B cell (primary cell): ENCODE data around the gene BCL2L1. TPM values are rescaled to one million over a fixed set of nuclear protein-coding genes. Genes with fewer than 3 reads are reported as not detected.

Source experiments
- ATAC-seq: fragments of 200-7000 bp; cut with Tn5 transposase; one replicate; pipeline ENCODE4 v1.10.0; 2021; ENCODE audit warnings: low read depth, mild to moderate bottlenecking, moderate number of reproducible peaks, moderate library complexity
- CTCF ChIA-PET: fragments of 350-600 bp; sonication (Branson Sonifier 250); formaldehyde crosslinking; loops from one replicate; lab custom pipeline; 2021; ENCODE audit warnings: antibody characterized with exemption, inconsistent platforms; lab: Charles Lee
- POLR2A ChIA-PET: fragments of 350-600 bp; sonication (Branson Sonifier 250); formaldehyde crosslinking; loops from one replicate; lab custom pipeline; 2021; ENCODE audit warnings: antibody characterized with exemption; lab: Charles Lee
- DNase-seq: peaks from one replicate; pipeline ENCODE4 v3.0.0; 2013
- H2AFZ ChIP-seq: 2 replicates; pipeline ENCODE4 v1.6.1; 2012; ENCODE audit warnings: mild to moderate bottlenecking, low read depth, low read length; ENCODE audit not compliant: insufficient read depth, poor library complexity, severe bottlenecking
- H3K27ac ChIP-seq, 2 donors: 1 replicate in 1 of 2; 2 replicates in 1 of 2; pipeline ENCODE4 v1.5.1; 2012 to 2013; ENCODE audit warnings: low read length in 2 of 2, mild to moderate bottlenecking in 2 of 2, moderate library complexity in 1 of 2
- H3K27me3 ChIP-seq, 4 experiments: fragments of 200-600 bp in 1 of 4; sonication (generic) in 1 of 4; replicated peaks in 1 of 4; 1 replicate in 2 of 4; 2 replicates in 2 of 4; pipeline versions ENCODE4 v1.6.1 to v1.7.0; 2013 to 2016; ENCODE audit warnings: low read length in 3 of 4, mild to moderate bottlenecking in 2 of 4, mixed read lengths in 1 of 4, moderate library complexity in 1 of 4; ENCODE audit not compliant: insufficient read depth in 4 of 4, control insufficient read depth in 3 of 4; ENCODE audit errors: control extremely low read depth in 1 of 4
- H3K36me3 ChIP-seq, 2 experiments: replicated peaks in 1 of 2; 1 replicate in 1 of 2; 2 replicates in 1 of 2; pipeline versions ENCODE4 v1.6.1 to v1.7.1; 2013; ENCODE audit warnings: low read length in 1 of 2; ENCODE audit not compliant: insufficient read depth in 2 of 2, control insufficient read depth in 1 of 2; ENCODE audit errors: control extremely low read depth in 1 of 2, extremely low read depth in 1 of 2
- H3K4me1 ChIP-seq, 2 donors: fragments of 200-600 bp in 1 of 2; sonication (generic) in 1 of 2; 1 replicate in 1 of 2; 2 replicates in 1 of 2; pipeline versions ENCODE4 v1.5.1 to v1.6.1; 2013 to 2017; ENCODE audit warnings: low read length in 2 of 2; ENCODE audit not compliant: control insufficient read depth in 2 of 2, insufficient read depth in 2 of 2
- H3K4me2 ChIP-seq: replicated peaks from 2 replicates; pipeline ENCODE3; 2012; ENCODE audit warnings: mild to moderate bottlenecking, low read depth, low read length; ENCODE audit not compliant: poor library complexity, severe bottlenecking
- H3K4me3 ChIP-seq, 5 experiments: fragments of 200-600 bp in 1 of 5; sonication (generic) in 1 of 5; 1 replicate in 3 of 5; 2 replicates in 2 of 5; pipeline versions ENCODE4 v1.5.1 to v1.7.0; 2011 to 2016; ENCODE audit warnings: low read length in 4 of 5, mild to moderate bottlenecking in 4 of 5, low read depth in 2 of 5, control low read depth in 1 of 5, moderate library complexity in 1 of 5; ENCODE audit not compliant: insufficient read depth in 1 of 5; ENCODE audit errors: control extremely low read depth in 1 of 5, extremely low read depth in 1 of 5
- H3K79me2 ChIP-seq: fragments of 200-600 bp; sonication (generic); one replicate; pipeline ENCODE4 v1.6.0; 2016; ENCODE audit warnings: low read length; ENCODE audit not compliant: control insufficient read depth, insufficient read depth
- H3K9ac ChIP-seq: fragments of 200-600 bp; sonication (generic); 2 replicates; pipeline ENCODE4 v1.6.1; 2017; ENCODE audit warnings: mild to moderate bottlenecking, low read length, moderate library complexity
- H3K9me3 ChIP-seq, 3 donors: one replicate each; pipeline versions ENCODE4 v1.6.1 to v1.7.1; 2013; ENCODE audit warnings: low read length in 2 of 3; ENCODE audit not compliant: control insufficient read depth in 2 of 3, insufficient read depth in 1 of 3; ENCODE audit errors: control extremely low read depth in 1 of 3
- H4K20me1 ChIP-seq: 2 replicates; pipeline ENCODE4 v1.6.0; 2012; ENCODE audit warnings: mild to moderate bottlenecking, low read length; ENCODE audit not compliant: insufficient read depth, control insufficient read depth, poor library complexity, severe bottlenecking
- H3K27ac Mint-ChIP-seq: one replicate; pipeline ENCODE4 v1.8.0; 2021; ENCODE audit warnings: mixed read lengths
- H3K27me3 Mint-ChIP-seq: one replicate; pipeline ENCODE4 v1.8.0; 2021; ENCODE audit warnings: mixed read lengths
- H3K4me1 Mint-ChIP-seq: one replicate; pipeline ENCODE4 v1.8.0; 2021; ENCODE audit warnings: mixed read lengths
- H3K4me3 Mint-ChIP-seq: one replicate; pipeline ENCODE4 v1.8.0; 2021; ENCODE audit warnings: mixed read lengths
- H3K9me3 Mint-ChIP-seq: one replicate; pipeline ENCODE4 v1.8.0; 2022; ENCODE audit warnings: mixed read lengths; ENCODE audit not compliant: insufficient read depth
- EZH2 ChIP-seq: IDR thresholded peaks from 2 replicates; pipeline ENCODE4 v1.6.1; 2012; ENCODE audit warnings: borderline replicate concordance, low read depth, mild to moderate bottlenecking, moderate library complexity, low read length; ENCODE audit not compliant: insufficient read depth, poor library complexity, severe bottlenecking
- WGBS: methylation state at CpG from one replicate; pipeline ENCODE4 v1.1.5; 2013; ENCODE audit warnings: missing lambda C conversion rate; ENCODE audit not compliant: insufficient coverage; 5-methylcytosine and 5-hydroxymethylcytosine counted together
- intact Hi-C: fragments of 100-400 bp; cut with micrococcal nuclease; formaldehyde crosslinking; loops from one replicate; pipeline ENCODE4 v1.10.0; 2022
- polyA plus RNA-seq: library from polyadenylated mRNA; depleted of rRNA; stranded (reverse); fragments of >200 nt; gene quantifications from 2 replicates; pipeline ENCODE4 v1.2.3, GENCODE V29; 2012
- total RNA-seq, 2 donors: library from RNA; stranded (reverse); fragments of 120-200 nt in 1 of 2; gene quantifications; 1 replicate in 1 of 2; 2 replicates in 1 of 2; pipeline versions ENCODE4 v1.2.3 to v1.2.4, GENCODE V29; 2013 to 2022
- TF ChIP-seq, protein P1 (sequence below): fragments of 200-600 bp; IDR thresholded peaks from one replicate; pipeline ENCODE4 v1.8.0; 2022; ENCODE audit warnings: antibody characterized with exemption, mild to moderate bottlenecking

BCL2L1 gene
- total and polyA plus RNA-seq, 2 donors (not counting 1 experiment from before 2014, with no cell fraction given) = 10.1 to 33.0 TPM

DNA sequence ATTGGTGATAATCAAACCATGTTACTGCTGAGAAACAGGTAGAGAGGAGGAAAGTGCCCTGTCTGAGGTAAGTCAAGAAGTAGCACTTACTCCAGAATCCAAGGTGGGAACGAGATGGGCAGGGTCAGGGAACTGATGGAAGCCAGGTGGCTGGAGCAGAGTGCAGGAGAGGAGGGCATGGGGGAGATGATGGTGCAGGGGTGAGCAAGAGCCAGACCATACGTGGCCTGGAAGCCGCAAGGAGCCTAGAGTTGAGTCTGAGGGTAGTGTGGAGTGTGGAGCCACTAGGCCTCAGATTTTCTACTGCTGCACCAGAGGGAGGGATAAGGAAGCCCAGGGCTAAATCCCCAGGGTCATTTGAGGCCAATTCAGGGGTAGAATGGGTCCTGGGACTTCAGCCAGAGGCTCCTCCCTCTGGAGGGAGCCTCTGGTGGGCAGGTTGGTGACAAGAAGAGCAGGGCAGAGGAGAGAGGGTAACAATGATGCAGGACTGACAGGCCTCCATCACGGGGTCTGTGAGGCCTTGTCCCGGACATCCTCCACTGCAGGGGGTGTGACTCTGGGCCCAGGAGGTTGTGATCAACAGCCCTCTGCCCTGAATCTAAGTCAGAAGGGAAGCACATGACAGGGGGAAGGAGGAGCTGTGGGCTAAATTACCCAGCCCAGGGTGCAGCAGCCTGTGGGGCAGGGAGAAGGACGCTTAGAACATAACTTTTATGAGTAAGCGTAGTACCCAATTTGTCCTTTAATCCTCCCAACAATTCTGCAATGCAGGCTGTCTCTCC is 56.2 kb downstream of the BCL2L1 start:
- Histone ChIP-seq H3K9me3 (no peaks in the 10 kb centered on the region), H3K4me1 (peaks cover 12 to 26% of the 10 kb centered on the region in 2 donors), H3K27me3 (no peaks in the 10 kb centered on the region), H3K27ac (peak overlapping the region in 1 of 2 donors; percentile 15), H3K9ac (no peak overlapping the region), H3K4me3 (no peak overlapping the region), H3K79me2 (peaks cover 13% of the 10 kb centered on the region), H3K4me2 (no peak overlapping the region), H3K36me3 (peaks cover 0 to 4% of the 10 kb centered on the region in 2 experiments), H2AFZ (no peak overlapping the region), H4K20me1 (no peaks in the 10 kb centered on the region)
- H3K4me1 Mint-ChIP-seq = peaks cover 35% of the 10 kb centered on the region
- TF ChIP-seq, protein P1, sequence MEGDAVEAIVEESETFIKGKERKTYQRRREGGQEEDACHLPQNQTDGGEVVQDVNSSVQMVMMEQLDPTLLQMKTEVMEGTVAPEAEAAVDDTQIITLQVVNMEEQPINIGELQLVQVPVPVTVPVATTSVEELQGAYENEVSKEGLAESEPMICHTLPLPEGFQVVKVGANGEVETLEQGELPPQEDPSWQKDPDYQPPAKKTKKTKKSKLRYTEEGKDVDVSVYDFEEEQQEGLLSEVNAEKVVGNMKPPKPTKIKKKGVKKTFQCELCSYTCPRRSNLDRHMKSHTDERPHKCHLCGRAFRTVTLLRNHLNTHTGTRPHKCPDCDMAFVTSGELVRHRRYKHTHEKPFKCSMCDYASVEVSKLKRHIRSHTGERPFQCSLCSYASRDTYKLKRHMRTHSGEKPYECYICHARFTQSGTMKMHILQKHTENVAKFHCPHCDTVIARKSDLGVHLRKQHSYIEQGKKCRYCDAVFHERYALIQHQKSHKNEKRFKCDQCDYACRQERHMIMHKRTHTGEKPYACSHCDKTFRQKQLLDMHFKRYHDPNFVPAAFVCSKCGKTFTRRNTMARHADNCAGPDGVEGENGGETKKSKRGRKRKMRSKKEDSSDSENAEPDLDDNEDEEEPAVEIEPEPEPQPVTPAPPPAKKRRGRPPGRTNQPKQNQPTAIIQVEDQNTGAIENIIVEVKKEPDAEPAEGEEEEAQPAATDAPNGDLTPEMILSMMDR = no peak
- no peak for TF ChIP-seq EZH2
- H3K9me3 Mint-ChIP-seq = no peaks in the 10 kb centered on the region
- ATAC-seq (peak; percentile 51), DNase-seq (peak; percentile 27)
- CTCF ChIA-PET = interaction anchor here (1.2 to 9.4 kb wide), 2 partner anchors 54 to 57 kb away, joined by 6 to 455 read pairs; partner anchors contain the start of gene BCL2L1
- WGBS = 84% methylated on average over 6 of the region's 7 CpGs
- intact Hi-C loops = no loop called here
- H3K4me3 Mint-ChIP-seq = no peak overlapping the region
- peak overlapping the region; percentile 84 for H3K27ac Mint-ChIP-seq
- POLR2A ChIA-PET = no interaction called here
- H3K27me3 Mint-ChIP-seq = no peaks in the 10 kb centered on the region

DNA sequence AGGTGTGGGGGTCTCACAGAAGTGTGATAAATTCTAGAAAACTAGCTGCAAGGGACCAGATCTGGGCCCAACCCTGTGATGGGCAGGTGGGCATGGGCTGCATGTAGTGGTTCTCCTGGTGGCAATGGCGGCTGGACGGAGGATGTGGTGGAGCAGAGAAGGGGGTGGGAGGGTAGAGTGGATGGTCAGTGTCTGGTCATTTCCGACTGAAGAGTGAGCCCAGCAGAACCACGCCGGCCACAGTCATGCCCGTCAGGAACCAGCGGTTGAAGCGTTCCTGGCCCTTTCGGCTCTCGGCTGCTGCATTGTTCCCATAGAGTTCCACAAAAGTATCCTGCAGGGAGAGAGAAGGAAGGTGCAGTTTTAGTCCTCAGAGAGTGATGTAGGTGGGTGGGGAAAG is 56.9 kb downstream of the BCL2L1 start:
- WGBS = 99% methylated on average over 10 of the region's 10 CpGs
- Histone ChIP-seq H3K36me3 (peaks cover 0 to 4% of the 10 kb centered on the region in 2 experiments), H3K79me2 (peaks cover 6% of the 10 kb centered on the region), H3K4me3 (no peak overlapping the region), H4K20me1 (no peaks in the 10 kb centered on the region), H3K4me1 (peaks cover 14 to 29% of the 10 kb centered on the region in 2 donors), H3K9ac (no peak overlapping the region), H3K27ac (no peak overlapping the region), H3K4me2 (no peak overlapping the region), H3K9me3 (no peaks in the 10 kb centered on the region), H3K27me3 (no peaks in the 10 kb centered on the region), H2AFZ (no peak overlapping the region)
- POLR2A ChIA-PET = interaction anchor here (0.6 kb wide), 1 partner anchor 9 kb away, joined by 3 read pairs; no protein-coding TSS in a partner anchor
- ATAC-seq (no peak), DNase-seq (no peak)
- Mint-ChIP-seq H3K4me3 (no peak overlapping the region), H3K27ac (no peak overlapping the region), H3K9me3 (no peaks in the 10 kb centered on the region), H3K4me1 (peaks cover 38% of the 10 kb centered on the region), H3K27me3 (no peaks in the 10 kb centered on the region)
- CTCF ChIA-PET = interaction anchor here (9.4 kb wide), 1 partner anchor 55 kb away, joined by 455 read pairs; the partner anchor contains the start of gene BCL2L1
- intact Hi-C loops = no loop called here
- TF ChIP-seq EZH2 = no peak
- TF ChIP-seq, protein P1 = no peak
